Neutrophil (primary cell): ENCODE measurements around the gene ZNF358.
A peak's percentile ranks its signal among the peaks of the same experiment; 100 is the strongest.

Experiments used
- H3K27ac ChIP-seq: fragments of 200-600 bp; sonication (generic); 2 replicates; pipeline ENCODE4 v1.5.1; 2016; ENCODE audit warnings: mild to moderate bottlenecking, moderate library complexity
- H3K27me3 ChIP-seq: fragments of 200-600 bp; sonication (generic); 2 replicates; pipeline ENCODE4 v1.6.0; 2016; ENCODE audit warnings: mild to moderate bottlenecking
- H3K36me3 ChIP-seq: fragments of 200-600 bp; sonication (generic); 2 replicates; pipeline ENCODE4 v1.5.1; 2017
- H3K4me1 ChIP-seq, 2 experiments: fragments of 200-600 bp in 1 of 2; sonication (generic) in 1 of 2; 1 replicate in 1 of 2; 2 replicates in 1 of 2; pipeline versions ENCODE4 v1.5.1 to v1.6.1; 2013 to 2016; ENCODE audit warnings: low read depth in 1 of 2, low read length in 1 of 2, mild to moderate bottlenecking in 1 of 2, moderate library complexity in 1 of 2; ENCODE audit not compliant: control insufficient read depth in 1 of 2, insufficient read depth in 1 of 2
- H3K4me3 ChIP-seq, 2 experiments: fragments of 200-600 bp in 1 of 2; sonication (generic) in 1 of 2; 1 replicate in 1 of 2; 2 replicates in 1 of 2; pipeline ENCODE4 v1.5.1; 2013 to 2016; ENCODE audit warnings: low read depth in 1 of 2, low read length in 1 of 2, mild to moderate bottlenecking in 1 of 2, moderate library complexity in 1 of 2
- H3K9me3 ChIP-seq: fragments of 200-600 bp; sonication (generic); 2 replicates; pipeline ENCODE4 v1.5.1; 2016
- TF ChIP-seq, protein P1 (sequence below): fragments of 200-600 bp; sonication (generic); IDR thresholded peaks from 2 replicates; pipeline ENCODE4 v1.5.1; 2016; ENCODE audit warnings: antibody characterized with exemption

Gene ZNF358

DNA sequence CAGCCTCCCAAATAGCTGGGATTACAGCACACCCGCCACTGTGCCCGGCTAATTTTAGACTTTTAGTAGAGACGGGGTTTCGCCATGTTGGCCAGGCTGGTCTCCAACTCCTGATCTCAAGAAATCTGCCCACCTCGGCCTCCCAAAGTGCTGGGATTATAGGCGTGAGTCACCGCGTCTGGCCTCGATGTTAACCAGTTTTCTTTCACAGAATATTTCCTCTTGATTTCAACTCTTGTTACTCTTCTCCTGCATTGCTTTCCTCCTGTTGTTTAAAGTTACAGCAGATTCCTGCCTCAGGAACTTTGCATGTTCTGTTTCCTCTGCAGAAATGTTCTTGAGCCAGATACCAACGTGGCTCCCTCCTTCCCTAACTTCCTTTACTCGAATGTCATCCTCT is 23.3 kb upstream of the ZNF358 start:
- Histone ChIP-seq H3K4me1 (peaks cover 54% of the 10 kb centered on the region in 2 experiments), H3K36me3 (no peaks in the 10 kb centered on the region), H3K27me3 (peaks cover 16% of the 10 kb centered on the region), H3K4me3 (peak overlapping the region; percentile 30 to 33), H3K27ac (peak overlapping the region; percentile 96), H3K9me3 (no peaks in the 10 kb centered on the region)
- TF ChIP-seq, protein P1, sequence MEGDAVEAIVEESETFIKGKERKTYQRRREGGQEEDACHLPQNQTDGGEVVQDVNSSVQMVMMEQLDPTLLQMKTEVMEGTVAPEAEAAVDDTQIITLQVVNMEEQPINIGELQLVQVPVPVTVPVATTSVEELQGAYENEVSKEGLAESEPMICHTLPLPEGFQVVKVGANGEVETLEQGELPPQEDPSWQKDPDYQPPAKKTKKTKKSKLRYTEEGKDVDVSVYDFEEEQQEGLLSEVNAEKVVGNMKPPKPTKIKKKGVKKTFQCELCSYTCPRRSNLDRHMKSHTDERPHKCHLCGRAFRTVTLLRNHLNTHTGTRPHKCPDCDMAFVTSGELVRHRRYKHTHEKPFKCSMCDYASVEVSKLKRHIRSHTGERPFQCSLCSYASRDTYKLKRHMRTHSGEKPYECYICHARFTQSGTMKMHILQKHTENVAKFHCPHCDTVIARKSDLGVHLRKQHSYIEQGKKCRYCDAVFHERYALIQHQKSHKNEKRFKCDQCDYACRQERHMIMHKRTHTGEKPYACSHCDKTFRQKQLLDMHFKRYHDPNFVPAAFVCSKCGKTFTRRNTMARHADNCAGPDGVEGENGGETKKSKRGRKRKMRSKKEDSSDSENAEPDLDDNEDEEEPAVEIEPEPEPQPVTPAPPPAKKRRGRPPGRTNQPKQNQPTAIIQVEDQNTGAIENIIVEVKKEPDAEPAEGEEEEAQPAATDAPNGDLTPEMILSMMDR = peak; percentile 4

DNA sequence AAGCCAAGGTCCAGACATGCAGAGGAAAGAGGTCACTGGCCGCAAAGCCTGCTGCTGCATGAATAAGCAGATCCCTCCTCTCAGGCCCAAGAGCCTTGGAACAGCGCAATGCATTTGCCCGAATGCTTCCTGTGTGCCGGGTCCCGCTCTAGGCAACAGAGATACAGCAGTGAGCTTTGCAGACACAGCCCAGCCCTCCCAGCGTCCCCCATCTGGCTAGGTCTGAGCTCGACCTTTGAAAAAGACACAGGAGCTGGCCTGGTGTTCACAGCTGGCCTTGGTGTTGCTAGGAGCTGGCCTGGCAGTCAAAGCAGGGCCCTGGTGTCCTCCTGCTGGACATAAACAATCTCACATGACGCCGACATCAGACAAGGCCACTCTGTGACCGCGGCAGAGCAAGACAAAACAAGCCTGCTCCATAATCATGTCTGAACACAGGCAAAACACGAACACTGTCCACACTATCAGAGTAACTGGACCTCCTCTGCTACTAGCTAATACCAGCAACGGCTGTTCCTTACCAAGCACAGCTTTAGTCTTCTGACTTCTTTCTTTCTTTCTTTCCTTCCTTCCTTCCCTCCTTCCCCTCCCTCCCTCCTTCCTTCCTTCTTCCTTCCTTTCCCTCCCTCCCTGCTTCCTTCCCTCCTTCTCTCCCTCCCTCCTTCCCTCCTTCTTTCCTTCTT is 21.3 kb upstream of the ZNF358 start:
- peaks cover 42 to 44% of the 10 kb centered on the region in 2 experiments for H3K4me1 ChIP-seq
- no peak overlapping the region for H3K27ac ChIP-seq
- TF ChIP-seq, protein P1 = no peak
- no peaks in the 10 kb centered on the region for H3K9me3 ChIP-seq
- peaks cover 25% of the 10 kb centered on the region for H3K27me3 ChIP-seq
- H3K36me3 ChIP-seq = no peaks in the 10 kb centered on the region
- no peak overlapping the region for H3K4me3 ChIP-seq

DNA sequence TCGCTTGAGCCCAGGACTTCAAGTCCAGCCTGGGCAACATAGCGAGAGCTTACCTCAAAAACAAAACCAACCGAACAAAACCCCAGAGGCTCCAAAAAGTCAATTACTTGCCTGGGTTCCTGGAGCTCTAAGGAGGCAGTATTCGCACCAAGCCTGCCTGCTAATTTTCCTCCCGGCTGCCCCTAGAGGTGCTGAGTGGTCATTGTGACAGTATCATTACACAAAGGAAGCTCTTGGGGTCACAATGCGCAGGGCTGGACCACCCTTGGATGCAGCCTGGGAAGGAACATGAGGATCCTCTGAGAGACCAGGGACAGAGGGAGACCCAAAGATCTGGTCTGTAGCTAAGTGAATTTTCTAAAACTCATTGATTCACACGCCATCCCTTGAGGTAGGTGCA is 18.6 kb upstream of the ZNF358 start:
- H3K27me3 ChIP-seq = peaks cover 52% of the 10 kb centered on the region
- TF ChIP-seq, protein P1 = no peak
- no peaks in the 10 kb centered on the region for H3K9me3 ChIP-seq
- no peak overlapping the region for H3K4me3 ChIP-seq
- H3K36me3 ChIP-seq = no peaks in the 10 kb centered on the region
- peaks cover 27 to 30% of the 10 kb centered on the region in 2 experiments for H3K4me1 ChIP-seq
- no peak overlapping the region for H3K27ac ChIP-seq

DNA sequence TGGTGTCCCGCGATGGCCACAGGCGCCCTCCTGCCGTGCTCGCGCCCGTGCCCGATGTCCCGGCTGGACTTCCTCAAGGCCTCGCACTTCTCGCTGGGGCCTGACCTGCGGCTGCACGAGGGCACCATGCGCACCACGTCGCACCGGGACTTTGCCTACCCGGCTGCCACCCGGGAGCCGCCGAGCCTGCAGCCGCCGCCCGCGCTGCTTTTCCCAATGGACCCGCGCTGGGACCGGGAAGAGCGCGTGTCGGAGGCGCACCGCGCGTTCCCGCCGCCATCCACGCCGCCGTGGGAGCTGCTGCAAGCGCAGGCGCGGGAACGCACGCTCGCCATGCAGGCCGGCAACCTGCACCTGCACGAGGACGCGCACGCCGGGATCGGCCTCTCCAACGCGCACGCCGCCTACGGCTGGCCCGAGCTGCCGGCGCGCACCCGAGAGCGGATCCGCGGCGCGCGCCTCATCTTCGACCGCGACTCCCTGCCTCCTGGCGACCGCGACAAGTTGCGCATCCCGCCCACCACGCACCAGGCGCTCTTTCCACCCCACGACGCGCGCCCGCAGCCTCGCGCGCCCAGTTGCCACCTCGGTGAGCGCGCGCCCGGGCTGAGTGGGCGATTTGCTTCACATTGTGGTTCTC is 15.0 kb upstream of the ZNF358 start:
- H3K4me1 ChIP-seq = peaks cover 19 to 22% of the 10 kb centered on the region in 2 experiments
- peaks cover 88% of the 10 kb centered on the region for H3K27me3 ChIP-seq
- H3K4me3 ChIP-seq = peak overlapping the region; percentile 22 to 43
- H3K36me3 ChIP-seq = no peaks in the 10 kb centered on the region
- H3K27ac ChIP-seq = no peak overlapping the region
- no peaks in the 10 kb centered on the region for H3K9me3 ChIP-seq
- TF ChIP-seq, protein P1 = no peak

DNA sequence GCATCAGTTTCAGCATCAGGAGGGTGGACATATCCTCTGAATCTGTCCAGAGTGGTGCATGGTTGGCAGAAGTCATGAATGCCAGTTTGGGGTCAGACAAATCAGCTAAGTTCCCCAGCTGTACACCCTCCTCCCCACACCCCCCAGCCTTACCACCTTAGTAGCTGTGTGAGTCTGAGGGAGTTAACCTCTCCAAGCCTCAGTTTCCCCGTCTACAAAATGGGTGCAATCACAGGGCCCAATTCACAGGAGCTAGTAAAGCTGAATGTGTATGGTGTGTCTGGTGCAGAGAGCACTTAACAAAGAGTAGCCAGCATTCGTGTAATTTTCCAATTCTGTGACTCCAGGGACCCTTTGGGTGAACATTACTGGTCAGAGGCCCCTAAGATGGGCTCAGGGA is 13.4 kb upstream of the ZNF358 start:
- Histone ChIP-seq H3K4me1 (peaks cover 19 to 28% of the 10 kb centered on the region in 2 experiments), H3K9me3 (no peaks in the 10 kb centered on the region), H3K4me3 (no peak overlapping the region), H3K36me3 (no peaks in the 10 kb centered on the region), H3K27me3 (peaks cover 89% of the 10 kb centered on the region), H3K27ac (no peak overlapping the region)
- TF ChIP-seq, protein P1 = no peak
